ENCODE measurements around the gene IRF2BP2.

Gene IRF2BP2

DNA sequence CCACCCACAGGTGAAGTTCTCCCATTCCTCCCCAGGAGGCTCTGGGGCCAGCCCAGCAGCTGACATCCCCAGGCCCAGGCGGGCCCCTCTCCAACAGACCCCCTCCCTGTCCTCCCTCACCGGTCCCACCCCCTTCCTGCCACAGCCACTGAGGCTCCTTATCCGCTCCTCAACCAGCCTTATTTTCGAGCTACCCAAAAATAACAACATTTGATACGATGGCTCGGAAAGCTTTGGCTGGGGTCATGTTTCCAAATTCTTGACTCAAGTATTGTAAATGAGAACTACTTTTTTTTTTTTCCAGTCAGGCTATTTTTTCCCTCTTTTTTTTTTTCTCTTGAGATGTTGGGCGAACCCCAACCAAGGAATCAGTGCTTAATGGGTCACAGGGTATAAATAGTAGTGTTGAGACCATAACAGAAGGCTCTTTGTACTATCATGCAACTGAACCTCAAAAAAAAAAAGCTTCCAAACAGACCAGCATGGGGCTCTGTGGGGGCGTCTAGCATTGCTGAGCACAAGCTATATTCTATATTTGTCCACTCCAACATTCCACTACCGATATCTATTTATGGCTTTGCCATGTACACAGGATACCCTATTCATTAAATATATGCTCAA, 27.2 kb downstream of the IRF2BP2 start:
- no peak for DNase-seq

DNA sequence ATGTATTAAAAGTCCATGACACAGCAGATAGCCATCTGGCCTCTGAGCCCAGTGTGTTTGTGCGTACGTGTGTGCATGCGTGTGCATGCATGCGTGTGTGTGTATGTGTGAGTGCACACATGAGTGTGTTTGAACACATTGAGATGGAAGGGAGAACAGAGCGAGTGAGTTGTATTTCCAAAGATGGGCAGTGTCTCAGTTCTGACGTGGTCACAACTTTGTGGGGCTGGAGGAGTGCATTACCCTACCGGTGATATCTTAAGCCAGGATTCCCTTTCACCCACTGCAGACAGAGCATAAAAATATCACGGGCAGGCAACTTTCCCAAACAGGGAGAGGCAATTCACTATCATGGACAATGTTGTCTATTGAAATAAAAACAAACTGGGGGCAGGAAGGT, 27.8 kb downstream of the IRF2BP2 start:
- DNase-seq: no peak

DNA sequence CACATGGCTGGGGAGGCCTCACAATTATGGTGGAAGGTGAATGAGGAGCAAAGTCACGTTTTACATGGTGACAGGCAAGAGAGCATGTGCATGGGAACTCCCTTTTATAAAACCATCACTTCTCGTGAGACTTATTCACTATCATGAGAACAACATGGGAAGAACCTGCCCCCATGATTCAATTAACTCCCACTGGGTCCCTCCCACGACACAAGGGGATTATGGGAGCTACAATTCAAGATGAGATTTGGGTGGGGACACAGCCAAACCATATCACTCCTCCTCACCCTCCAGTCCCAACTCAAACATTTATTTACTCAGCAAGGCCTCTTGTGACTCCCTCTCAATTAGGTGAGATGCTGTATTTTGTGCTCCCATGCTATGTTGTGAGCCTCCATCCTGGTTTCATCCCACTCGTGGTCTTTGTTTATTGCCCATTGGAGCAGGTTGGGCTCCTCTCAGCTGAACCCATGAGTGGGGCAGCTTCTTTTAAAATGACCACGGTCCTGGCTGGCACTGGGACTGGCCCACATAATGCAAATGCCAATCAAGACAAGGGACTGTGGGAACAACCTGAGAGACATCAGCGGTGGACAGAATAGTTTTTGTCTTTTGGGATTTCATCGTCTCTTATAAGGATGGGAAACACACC, 28.8 kb downstream of the IRF2BP2 start:
- no peak for DNase-seq

DNA sequence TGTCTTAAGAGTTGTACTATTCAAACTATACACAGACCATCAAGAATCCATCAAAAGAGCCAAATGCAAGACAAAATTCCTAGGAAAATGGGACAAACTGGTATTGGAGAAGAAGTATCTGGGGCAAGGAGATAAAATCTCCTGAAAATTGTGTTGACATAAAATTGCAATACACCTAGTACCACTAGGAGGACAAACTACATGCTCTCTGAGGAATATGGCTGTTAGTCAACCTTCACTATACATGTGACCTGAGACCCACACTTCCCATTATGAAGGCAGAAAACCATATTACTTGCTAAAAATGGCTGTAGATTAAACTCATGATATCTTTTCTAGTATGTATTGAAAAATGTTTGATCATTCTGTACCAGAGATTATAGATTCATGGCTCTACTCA, 30.0 kb downstream of the IRF2BP2 start:
- DNase-seq: no peak

DNA sequence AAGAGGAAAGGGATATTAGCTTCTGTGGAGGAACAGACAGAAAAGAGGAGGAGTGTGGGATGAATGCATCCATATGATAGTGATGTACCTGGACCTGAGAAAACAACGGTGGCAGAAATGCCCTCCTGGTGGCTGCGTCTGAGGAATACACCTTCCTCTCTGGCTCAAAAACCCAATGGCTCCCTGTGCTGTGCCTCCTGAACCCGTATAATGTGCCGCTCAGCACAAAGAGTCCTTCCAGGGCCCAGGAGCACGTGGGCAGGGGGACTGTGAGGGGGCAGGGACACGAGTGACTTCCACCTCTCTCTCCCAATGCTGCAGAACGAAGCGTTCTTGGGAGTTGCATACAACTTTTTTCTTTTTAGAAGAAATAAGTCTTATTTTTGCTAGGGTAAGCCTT, 31.2 kb downstream of the IRF2BP2 start:
- DNase-seq: no peak

DNA sequence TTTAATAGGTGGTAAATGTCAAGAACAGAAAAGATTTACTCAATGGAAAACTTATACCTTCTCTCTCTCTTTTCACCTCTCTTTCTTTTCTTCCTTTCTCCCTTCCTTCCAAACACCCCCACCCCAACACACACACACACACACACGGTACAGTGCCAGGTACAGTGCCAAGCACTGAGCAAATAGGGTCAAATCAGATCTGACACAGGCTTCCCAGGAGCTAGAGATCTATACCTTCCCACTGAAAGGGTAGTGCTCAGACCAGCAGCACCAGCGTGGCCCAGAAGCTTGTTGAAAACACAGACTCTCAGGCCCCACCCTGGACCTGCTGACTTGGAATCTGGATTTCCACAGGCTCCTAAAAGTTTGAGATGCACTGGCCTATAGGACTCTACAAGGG, 31.9 kb downstream of the IRF2BP2 start:
- DNase-seq: no peak

DNA sequence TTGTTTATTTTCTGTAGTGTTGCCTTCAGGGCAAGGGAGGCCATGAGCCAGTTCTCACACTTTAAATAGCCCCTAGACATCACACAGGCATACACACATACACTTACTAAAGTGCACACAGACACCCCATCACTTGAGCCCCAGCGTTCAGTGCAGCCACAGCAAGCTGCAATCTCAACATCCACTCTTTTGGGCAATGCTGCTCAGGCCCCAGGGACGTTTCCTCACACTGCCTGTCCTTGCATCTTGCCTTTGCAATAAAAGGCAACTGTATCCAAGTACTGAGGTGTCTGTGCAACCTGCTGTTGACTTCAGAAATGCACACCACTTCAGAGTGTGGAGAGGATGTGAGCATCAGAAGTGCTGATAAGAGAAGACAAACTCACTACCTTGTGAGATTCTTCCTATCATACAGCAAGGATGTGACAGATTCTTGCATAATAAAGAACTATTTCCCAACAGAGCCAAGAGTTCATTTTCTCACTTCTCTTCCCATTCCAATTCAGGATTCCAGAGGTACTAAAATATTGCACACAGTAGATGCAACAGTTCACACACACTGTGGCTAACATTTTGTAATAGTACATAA, 36.2 kb downstream of the IRF2BP2 start:
- peak; percentile 21 for DNase-seq

DNA sequence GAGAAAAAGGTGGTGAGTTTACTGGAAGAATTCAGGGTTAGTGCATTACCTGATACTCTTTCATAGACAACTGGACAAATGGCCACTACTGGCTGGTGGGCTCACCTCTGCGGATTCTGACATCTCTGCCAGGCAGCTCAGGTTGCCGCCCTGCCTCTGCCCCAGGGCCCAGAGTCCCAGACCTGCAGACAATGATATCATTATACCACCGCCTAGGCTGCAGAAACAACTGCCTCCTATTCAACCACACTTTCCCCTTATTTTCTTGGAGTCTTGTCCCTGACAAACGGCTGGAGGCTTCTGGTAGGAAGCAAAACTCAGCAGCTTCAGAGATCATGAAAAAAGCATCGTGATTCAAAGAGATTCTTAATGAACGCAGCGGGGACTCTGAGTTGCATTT, 37.0 kb downstream of the IRF2BP2 start:
- DNase-seq: no peak

DNA sequence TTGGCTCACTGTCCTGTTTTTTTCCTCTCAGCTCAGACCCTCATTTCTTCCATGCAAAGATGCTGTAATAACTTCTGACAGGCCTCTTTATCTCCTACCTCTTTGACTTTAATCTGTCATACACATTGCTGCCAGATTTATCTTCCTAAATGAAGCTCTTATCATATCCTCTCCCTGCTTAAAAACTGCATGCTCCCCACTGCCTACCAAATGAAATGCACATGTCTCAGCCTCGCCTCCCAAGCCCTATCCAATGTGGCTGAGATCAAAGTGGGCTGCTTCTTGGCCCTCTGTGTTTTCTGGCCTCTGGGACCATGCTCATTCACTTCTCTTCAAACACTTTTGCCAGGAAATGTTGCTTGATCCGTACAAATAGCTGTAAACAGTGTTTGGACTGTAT, 38.3 kb downstream of the IRF2BP2 start:
- DNase-seq: no peak

DNA sequence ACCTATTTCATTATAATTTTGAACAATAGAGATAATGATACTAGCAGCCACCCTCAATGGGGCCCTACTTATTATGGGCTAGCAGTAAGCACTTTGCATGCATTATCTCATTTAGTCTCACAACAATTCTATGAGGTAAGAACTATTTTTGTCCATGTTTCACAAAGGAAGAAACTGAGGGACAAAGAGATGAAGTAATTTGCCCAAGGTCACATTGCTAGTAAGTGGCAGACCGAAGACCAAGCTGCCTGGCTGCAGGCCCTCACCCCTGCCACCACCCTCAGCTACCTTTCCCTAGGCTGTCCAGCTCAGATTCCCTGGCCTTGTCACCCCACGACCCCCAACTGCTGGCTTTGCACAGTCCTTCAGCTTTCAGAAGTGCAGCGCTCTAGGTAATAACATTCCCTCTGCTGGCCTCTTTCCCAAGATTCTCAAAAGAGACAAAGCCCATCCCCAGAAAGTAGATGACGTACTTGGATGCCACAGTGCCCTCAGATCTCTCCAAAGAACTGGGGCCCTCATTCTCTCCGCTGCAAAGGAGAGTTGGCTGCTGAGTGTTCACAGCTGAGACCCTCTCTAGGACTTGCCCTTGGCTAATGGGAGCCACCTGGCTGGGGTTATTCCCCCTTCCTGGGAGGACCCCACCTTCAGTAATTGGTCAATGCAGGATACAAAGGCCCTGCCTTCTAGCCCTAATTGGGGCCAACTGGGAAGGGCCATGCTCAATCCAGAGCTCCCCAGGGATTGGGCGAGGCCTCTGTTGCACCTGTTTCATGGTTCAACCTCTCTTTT, 39.5 kb downstream of the IRF2BP2 start:
- no peak for DNase-seq

DNA sequence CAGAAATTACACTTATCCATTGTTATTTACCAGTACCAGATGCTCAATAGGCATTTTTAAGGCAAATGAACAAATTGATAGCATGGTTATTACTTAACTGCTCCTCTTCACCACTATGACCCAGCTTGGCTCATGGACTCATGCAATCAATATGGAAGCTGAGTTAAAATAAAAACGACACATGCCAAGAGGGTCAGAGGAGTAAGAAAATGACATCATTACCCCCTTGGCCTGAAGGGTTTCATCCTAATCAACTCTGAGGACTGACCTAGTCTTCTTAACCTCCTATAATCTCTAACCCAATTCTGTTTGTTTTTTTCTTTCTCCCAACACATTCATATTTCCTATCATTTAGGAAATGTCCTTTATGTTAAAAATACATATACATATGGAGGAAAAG, 41.6 kb downstream of the IRF2BP2 start:
- no peak for DNase-seq

DNA sequence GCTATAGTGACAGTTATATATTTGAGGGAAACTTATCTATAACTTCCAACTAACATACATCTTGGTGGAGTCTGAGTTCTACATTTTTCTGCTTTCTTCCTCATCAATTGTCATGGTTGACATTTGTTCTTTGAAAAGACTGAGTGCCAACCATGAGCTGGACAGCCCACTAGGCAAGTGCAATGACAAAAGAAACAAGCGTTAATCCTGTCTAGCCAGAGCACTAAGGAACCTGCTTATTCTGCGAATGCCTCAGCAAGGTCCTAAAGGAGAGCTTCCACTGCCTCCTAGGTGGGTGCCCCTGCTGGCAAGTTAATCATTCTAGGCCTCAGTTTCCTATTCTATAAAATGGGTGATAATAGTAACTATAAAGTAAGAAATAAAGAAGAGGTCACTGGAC, 44.8 kb downstream of the IRF2BP2 start:
- no peak for DNase-seq

DNA sequence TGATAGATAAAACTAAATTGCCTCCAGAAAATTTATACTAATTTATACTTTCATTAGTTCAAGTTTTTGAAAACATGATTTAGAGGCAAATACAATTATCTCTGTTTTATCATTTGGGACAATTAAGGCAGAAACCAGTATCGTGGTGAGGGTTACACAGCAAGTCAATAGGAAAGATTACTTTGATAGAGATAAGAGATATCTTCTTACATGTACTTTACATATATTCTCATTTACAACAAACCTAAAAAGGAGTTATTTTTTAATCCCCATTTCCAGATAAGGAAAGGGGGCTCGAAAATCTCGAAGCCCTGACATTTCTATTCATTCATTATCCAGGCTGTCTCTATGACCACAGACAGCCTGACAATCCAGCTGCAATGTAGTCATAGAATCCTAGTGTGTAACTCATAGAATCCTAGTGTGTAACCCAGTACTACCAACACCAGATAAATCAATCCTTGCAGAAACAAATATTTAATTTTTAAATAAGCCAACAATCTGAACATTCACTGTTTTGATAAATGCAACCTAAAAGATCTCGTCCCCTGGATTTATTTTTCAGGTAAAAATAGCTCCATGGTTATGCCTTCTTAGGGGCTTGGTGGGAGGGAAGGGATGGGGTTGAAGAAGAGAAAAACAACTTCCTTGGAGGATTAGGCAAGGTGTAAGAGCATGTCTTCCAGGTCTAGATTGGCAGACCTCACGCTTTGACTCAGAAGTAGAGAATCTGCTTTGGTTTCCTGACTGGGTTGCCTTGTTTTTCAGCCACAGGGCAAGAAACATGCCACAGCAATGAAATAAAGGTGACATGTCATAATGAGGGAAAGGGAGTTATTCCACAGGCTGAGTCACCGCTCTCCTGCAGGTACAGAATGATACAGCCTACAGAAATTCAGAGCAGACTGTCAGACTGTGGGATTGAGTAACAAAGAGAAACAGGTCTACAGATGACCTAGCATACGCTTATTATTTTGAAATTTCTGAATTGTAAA, 45.6 kb downstream of the IRF2BP2 start:
- peak; percentile 86 for DNase-seq

DNA sequence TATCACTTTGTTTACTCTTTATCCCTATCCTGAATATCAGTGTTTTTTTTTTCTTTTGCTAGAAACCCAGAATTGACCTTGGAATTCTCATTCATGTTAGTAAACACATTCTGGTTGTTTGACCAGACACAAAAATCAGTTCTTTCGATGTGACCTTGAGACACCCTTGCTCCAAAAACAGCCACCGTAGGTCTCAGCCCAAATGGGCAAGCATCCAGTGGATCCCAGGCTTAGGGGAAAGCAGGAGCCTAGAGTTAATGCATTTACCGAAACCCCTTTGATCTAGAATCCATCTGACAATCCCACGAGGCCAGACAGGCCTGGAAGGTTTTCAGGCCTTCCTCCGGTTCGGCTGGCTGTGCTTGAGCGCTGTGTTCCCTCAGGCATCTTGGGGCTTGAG, 47.6 kb downstream of the IRF2BP2 start:
- no peak for DNase-seq

DNA sequence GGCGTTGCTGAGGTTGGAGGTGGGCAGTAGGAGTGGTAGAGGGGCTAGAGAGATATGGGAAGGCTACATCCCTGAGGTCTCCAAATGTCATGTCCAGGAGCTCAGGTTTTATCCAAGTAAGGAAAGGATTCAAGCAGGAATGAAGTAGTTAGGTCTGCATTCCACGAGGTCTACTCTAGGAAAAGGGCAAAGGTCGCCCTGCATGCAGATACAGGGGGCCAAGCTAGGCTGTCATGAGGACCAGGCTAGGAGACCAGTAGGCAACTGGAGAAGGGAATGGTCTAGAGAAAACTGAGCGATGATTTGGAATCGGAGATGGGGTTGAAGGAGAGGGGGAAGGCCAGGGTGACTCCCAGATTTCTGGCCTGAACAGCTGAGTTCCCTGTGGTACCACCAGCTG, 48.7 kb downstream of the IRF2BP2 start:
- DNase-seq: no peak

DNA sequence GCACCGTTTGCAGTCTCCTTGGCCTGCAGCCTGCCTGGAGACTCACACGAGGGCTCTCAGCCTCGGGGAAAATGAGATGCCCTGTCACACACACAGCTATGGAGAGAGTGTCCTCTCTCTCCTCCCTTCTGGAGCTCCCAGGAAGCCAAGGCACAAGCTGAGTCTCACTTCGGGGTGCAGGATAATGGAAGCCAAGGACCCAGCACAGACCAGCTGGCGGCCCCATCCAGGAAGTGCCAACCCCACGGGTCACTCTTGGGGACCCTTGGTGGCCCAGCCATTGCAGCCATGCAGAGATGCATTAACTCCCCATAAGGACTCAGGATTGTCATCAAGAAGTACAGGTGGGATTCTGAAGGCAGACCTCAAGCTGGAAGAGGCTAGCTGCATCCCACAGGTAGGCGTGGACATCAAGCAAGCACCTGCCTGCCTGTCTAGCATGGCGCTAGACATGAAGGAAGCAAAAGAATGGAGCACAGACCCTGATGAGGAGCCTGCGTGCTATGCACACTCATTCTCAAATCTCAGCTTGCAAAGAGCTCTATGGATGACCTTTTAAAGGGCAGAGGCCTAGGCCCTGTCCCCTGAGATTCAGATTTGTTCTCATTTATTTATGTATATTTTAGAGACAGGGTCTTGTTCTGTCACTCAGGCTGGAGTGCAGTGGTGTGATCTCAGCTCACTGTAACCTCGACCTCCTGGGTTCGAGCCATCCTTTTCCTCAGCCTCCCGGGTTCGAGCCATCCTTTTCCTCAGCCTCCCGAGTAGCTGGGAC, 49.9 kb downstream of the IRF2BP2 start:
- no peak for DNase-seq

DNA sequence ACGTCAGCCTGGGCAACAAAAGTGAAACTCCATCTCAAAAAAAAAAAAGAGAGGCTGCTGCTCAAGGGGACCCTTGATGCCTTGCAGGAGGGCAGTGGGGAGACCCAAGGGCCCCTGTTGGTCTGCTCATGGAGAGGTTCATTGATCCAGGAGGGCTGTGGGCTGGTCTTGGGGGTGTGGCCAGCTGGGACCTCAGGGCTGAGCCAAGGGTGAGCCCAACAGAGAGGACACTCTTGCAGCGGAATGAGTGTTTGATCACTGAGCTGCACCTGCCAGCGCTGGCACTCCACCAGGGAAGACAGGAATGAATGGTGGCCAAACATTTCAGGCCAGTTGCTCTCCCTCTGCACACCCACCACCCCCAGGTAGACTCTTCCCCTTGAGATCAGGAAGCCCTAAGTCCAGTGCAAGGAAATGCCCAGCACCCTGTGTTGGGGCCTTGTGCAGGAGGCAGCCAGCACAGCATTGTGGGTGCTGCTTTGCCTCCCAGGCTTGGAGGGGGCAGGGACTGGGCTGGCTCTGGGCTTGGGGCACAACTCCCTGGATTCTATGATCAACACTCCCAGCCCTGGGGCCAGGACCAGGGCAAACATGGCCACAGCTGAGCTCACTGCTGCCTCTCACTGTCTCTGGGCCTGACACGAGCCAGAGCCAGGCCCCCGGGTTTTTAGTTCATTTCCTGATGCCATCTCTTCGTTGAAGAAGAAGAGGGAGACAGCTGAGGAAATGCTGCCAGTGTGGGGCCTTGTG, 50.7 kb downstream of the IRF2BP2 start:
- DNase-seq: no peak

DNA sequence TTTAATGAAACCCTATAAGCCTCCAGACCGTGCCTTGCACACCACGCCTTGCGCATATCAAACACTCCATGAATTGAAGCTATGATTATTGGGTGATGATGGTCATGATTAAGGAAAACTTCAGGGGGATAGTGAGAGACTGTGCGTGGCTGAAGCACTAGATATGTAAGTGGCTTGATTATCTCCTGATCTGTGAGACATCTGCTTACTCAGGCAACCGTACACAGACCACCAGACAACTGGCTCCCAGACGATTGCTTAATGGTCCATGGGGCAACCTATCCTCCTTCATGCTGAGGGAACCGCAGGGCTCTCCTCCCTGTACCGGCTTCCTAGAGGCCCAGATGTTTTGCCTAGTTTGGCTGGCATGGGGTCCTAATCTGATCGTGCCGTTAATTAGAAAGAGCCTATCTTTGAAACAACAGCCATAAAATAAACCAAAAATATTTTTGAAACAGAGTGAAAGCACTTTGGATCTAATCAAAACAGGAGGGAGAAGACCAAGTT, 51.6 kb downstream of the IRF2BP2 start:
- peak; percentile 41 for DNase-seq

DNA sequence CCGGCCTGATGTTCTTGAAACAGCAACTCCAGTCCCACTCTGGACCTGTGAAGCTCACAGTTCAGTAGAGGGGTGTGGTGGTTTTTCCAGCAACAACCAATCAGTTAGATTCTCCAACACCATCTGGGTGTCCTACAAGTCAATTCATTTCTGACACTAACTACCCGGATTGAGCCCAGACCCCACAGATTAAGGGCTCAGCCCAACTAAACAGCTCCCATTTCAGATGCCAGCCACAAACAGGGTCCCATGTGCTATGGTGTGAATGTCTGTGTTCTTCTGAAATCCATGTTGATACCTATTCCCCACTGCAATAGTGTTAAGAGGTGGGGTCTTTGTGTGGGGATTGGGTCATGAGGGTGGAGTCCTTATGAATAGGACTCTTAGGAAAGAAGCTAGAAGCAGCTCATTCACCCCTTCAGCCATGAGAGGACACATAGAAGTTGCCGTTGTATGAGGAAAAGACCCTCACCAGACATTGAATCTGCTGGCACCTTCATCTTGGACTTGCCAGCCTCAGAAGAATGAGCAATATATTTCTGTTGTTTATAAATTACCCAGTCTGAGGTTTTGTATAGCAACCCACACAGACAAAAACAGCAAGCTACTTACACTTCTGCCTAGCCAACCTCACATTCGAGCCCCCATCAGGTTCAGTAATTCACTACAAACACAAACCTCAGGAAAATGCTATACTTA, 53.6 kb downstream of the IRF2BP2 start:
- no peak for DNase-seq
